Thyroid gland (tissue), 4 donors: ENCODE results near the gene MICAL3.

Experiments
- CTCF ChIP-seq, 6 experiments: fragments of 200-600 bp in 3 of 6; fragments of 450-650 bp in 3 of 6; sonication (generic) in 3 of 6; IDR thresholded peaks; one replicate each; pipeline ENCODE4 v1.5.1; 2016 to 2019; ENCODE audit warnings: antibody characterized with exemption in 6 of 6, mild to moderate bottlenecking in 2 of 6, inconsistent platforms in 1 of 6, moderate library complexity in 1 of 6
- POLR2A ChIP-seq, 2 donors: fragments of 450-650 bp; IDR thresholded peaks; one replicate each; pipeline ENCODE4 v1.6.1; 2017; ENCODE audit warnings: antibody characterized with exemption in 2 of 2, mild to moderate bottlenecking in 2 of 2, moderate library complexity in 1 of 2

- TF ChIP-seq CTCF (IDR thresholded peaks at IDR 0.05) = no peak
- TF ChIP-seq POLR2A (IDR thresholded peaks at IDR 0.05) = no peak
Observed at GRCh38 chr22:17855572-17856290, 168.6 kb downstream of the MICAL3 start.
